Smooth muscle cell (in vitro differentiated cells): Measurements from ENCODE around the gene DMBT1. TPM values are rescaled to one million over a fixed set of nuclear protein-coding genes. Genes with fewer than 3 reads are reported as not detected.

Experiments used
- DNase-seq: peaks from one replicate; lab custom pipeline; 2025; ENCODE audit not compliant: unreplicated experiment; lab: John Stamatoyannopoulos, UW
- H2AFZ ChIP-seq: fragments of 200-600 bp; sonication (generic); 2 replicates; pipeline ENCODE4 v1.6.0; 2016; ENCODE audit warnings: antibody characterized with exemption, low read depth, mild to moderate bottlenecking
- H3F3A ChIP-seq: fragments of 200-600 bp; sonication (generic); 2 replicates; pipeline ENCODE4 v1.6.0; 2017; ENCODE audit warnings: antibody characterized with exemption, low read depth
- H3K27ac ChIP-seq: fragments of 200-600 bp; sonication (generic); 2 replicates; pipeline ENCODE4 v1.5.1; 2016; ENCODE audit warnings: low read depth, mild to moderate bottlenecking
- H3K27me3 ChIP-seq: fragments of 200-600 bp; sonication (generic); 2 replicates; pipeline ENCODE4 v1.6.1; 2016; ENCODE audit warnings: low read depth, mild to moderate bottlenecking
- H3K36me3 ChIP-seq: fragments of 200-600 bp; sonication (generic); 2 replicates; pipeline ENCODE4 v1.5.1; 2016; ENCODE audit warnings: low read depth
- H3K4me1 ChIP-seq: fragments of 200-600 bp; sonication (generic); 2 replicates; pipeline ENCODE4 v1.5.1; 2016; ENCODE audit warnings: low read depth
- H3K4me2 ChIP-seq: fragments of 200-600 bp; sonication (generic); 2 replicates; pipeline ENCODE4 v1.6.0; 2016; ENCODE audit warnings: mild to moderate bottlenecking
- H3K4me3 ChIP-seq: fragments of 200-600 bp; sonication (generic); 2 replicates; pipeline ENCODE4 v1.5.1; 2016; ENCODE audit warnings: mild to moderate bottlenecking
- H3K79me2 ChIP-seq: fragments of 200-600 bp; sonication (generic); 2 replicates; pipeline ENCODE4 v1.6.0; 2016; ENCODE audit warnings: low read depth, mild to moderate bottlenecking
- H3K9ac ChIP-seq: fragments of 200-600 bp; sonication (generic); 2 replicates; pipeline ENCODE4 v1.6.0; 2016; ENCODE audit warnings: low read depth
- H3K9me3 ChIP-seq: fragments of 200-600 bp; sonication (generic); replicated peaks from 2 replicates; pipeline ENCODE4 v1.5.1; 2016; ENCODE audit warnings: low read depth
- H4K20me1 ChIP-seq: fragments of 200-600 bp; sonication (generic); 2 replicates; pipeline ENCODE4 v1.6.0; 2016; ENCODE audit warnings: low read depth
- CTCF ChIP-seq: fragments of 200-600 bp; sonication (generic); IDR thresholded peaks from 2 replicates; pipeline ENCODE4 v1.5.1; 2017; ENCODE audit warnings: borderline replicate concordance, mild to moderate bottlenecking, antibody characterized with exemption; ENCODE audit not compliant: insufficient read depth, poor library complexity, severe bottlenecking
- WGBS: methylation state at CpG from one replicate; pipeline ENCODE4 v1.1.7; 2016; ENCODE audit warnings: low lambda C conversion rate; 5-methylcytosine and 5-hydroxymethylcytosine counted together
- polyA plus RNA-seq: library from polyadenylated mRNA; unstranded; fragments of >200 nt; fragmentation: Nextera tagmentation; extraction: Ambion mirVana; gene quantifications from 2 replicates; pipeline ENCODE4 v1.2.1, GENCODE V29; 2016
- total RNA-seq: library from RNA; depleted of rRNA; stranded (reverse); fragments of >200 nt; gene quantifications from 2 replicates; pipeline ENCODE4 v1.2.3, GENCODE V29; 2014

The DMBT1 gene
- total and polyA plus RNA-seq, 2 experiments from 2014 or later: not detected

- DNase-seq: no peak
- Histone ChIP-seq H3K9ac (no peak overlapping the region), H3K27me3 (peaks cover 12% of the 10 kb centered on the region), H3K36me3 (no peaks in the 10 kb centered on the region), H4K20me1 (no peaks in the 10 kb centered on the region), H3K79me2 (no peaks in the 10 kb centered on the region), H3K4me2 (no peak overlapping the region), H3K4me1 (no peaks in the 10 kb centered on the region), H3K27ac (no peak overlapping the region), H3F3A (no peaks in the 10 kb centered on the region), H3K9me3 (no peaks in the 10 kb centered on the region), H3K4me3 (no peak overlapping the region), H2AFZ (no peak overlapping the region)
- WGBS: 47% methylated on average over 6 of the region's 6 CpGs
- no peak for TF ChIP-seq CTCF
Observed at GRCh38 chr10:122561212-122561611, 658 bp downstream of the DMBT1 start.

GRCh38 chr10:122561792-122562191 is 1.2 kb downstream of the DMBT1 start:
- no peak overlapping the region for H2AFZ ChIP-seq
- no peaks in the 10 kb centered on the region for H3K36me3 ChIP-seq
- H4K20me1 ChIP-seq: no peaks in the 10 kb centered on the region
- H3K4me2 ChIP-seq: no peak overlapping the region
- no peak overlapping the region for H3K27ac ChIP-seq
- no peak overlapping the region for H3K4me3 ChIP-seq
- no peaks in the 10 kb centered on the region for H3K4me1 ChIP-seq
- no peaks in the 10 kb centered on the region for H3K9me3 ChIP-seq
- no peak for DNase-seq
- no peaks in the 10 kb centered on the region for H3F3A ChIP-seq
- TF ChIP-seq CTCF: no peak
- no peak overlapping the region for H3K9ac ChIP-seq
- peaks cover 12% of the 10 kb centered on the region for H3K27me3 ChIP-seq
- H3K79me2 ChIP-seq: no peaks in the 10 kb centered on the region

DNA sequence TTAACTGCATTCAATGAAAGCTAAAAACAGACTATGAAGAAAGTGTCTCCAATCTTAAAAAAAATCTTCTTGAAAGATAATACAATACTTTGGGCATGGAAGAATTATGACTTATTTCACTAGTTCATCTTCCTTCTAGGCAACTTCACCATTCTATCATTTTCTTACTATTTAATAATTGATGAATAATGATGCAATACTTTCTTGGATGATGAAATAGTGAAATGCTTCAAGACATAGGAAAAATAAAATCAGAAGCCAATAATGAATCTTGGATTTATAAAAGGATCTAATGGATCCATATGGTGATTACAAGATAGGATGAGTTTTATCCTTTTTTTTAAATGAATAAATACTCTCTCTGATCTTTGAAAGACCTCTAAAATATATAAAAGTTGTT is 4.4 kb downstream of the DMBT1 start:
- no peak overlapping the region for H2AFZ ChIP-seq
- TF ChIP-seq CTCF: no peak
- no peaks in the 10 kb centered on the region for H3F3A ChIP-seq
- no peaks in the 10 kb centered on the region for H3K36me3 ChIP-seq
- DNase-seq: no peak
- no peak overlapping the region for H3K9ac ChIP-seq
- no peaks in the 10 kb centered on the region for H3K4me1 ChIP-seq
- no peak overlapping the region for H3K27ac ChIP-seq
- H3K79me2 ChIP-seq: no peaks in the 10 kb centered on the region
- H4K20me1 ChIP-seq: no peaks in the 10 kb centered on the region
- H3K9me3 ChIP-seq: no peaks in the 10 kb centered on the region
- H3K4me3 ChIP-seq: no peak overlapping the region
- H3K27me3 ChIP-seq: peaks cover 19% of the 10 kb centered on the region
- no peak overlapping the region for H3K4me2 ChIP-seq

DNA sequence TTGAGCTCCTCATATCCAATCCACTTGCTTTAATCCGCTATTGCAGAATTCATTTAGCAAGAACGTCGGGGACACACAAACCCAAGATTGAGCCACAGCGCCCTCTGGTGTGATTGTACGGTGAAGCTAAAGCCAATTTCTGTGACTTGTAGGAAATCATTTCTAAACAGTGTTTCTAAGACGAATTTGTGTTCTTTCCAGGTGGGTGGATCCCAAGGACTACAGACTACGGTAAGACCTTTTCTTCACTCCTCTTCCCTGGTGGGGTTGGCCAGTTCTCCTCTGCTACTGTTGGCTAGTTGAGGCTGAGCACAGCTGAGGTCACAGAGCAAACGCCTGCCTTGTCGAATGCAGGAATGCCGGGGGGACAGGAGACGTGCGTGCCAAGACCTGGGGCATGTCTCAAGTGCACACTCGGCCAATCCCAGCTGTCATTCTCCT is 5.2 kb downstream of the DMBT1 start:
- Histone ChIP-seq H3F3A (no peaks in the 10 kb centered on the region), H3K36me3 (no peaks in the 10 kb centered on the region), H3K9me3 (no peaks in the 10 kb centered on the region), H3K79me2 (no peaks in the 10 kb centered on the region), H3K27me3 (peaks cover 19% of the 10 kb centered on the region), H2AFZ (no peak overlapping the region), H3K9ac (no peak overlapping the region), H4K20me1 (no peaks in the 10 kb centered on the region), H3K4me2 (no peak overlapping the region), H3K4me1 (no peaks in the 10 kb centered on the region), H3K4me3 (no peak overlapping the region), H3K27ac (no peak overlapping the region)
- DNase-seq: peak; percentile 27
- 32% methylated on average over 13 of the region's 13 CpGs for WGBS
- TF ChIP-seq CTCF: peak; percentile 84
